ENCODE results near the gene LRRN2. TPM values are rescaled to one million over a fixed set of nuclear protein-coding genes. Genes with fewer than 3 reads are reported as not detected.
A peak's percentile ranks its signal among the peaks of the same experiment; 100 is the strongest.

Gene LRRN2
- total and polyA plus RNA-seq, 2 of the 8 experiments (the other 6 are each of a cell fraction or from before 2014, with no cell fraction given) = 1.8 to 2.3 TPM

- TF ChIP-seq CHD7 (IDR thresholded peaks at IDR 0.05; ENCODE audit: insufficient replicate concordance, low read length) = no peak
- TF ChIP-seq CTBP2 (IDR thresholded peaks at IDR 0.05; ENCODE audit: borderline replicate concordance, insufficient read depth, insufficient read length, low read length) = peak; percentile 58
- TF ChIP-seq SAP30 (IDR thresholded peaks at IDR 0.05; ENCODE audit: insufficient read depth, insufficient replicate concordance, low read length) = peak; percentile 31
- TF ChIP-seq CEBPB (IDR thresholded peaks at IDR 0.05; ENCODE audit: low read depth, low read length) = no peak
- no peak for TF ChIP-seq CHD2 (IDR thresholded peaks at IDR 0.05; ENCODE audit: low read length)
- no peak for TF ChIP-seq SP4 (IDR thresholded peaks at IDR 0.05; ENCODE audit: low read length)
- no peak for TF ChIP-seq RNF2 (IDR thresholded peaks at IDR 0.05; ENCODE audit: borderline replicate concordance, low read depth, low read length, missing control alignments, poor library complexity, severe bottlenecking)
- peak in 1 of 2 experiments; percentile 6; a peak in 1 of 4 replicates for TF ChIP-seq RAD21 (IDR thresholded peaks at IDR 0.05 in 1 of 2, conservative IDR thresholded peaks at IDR 0.05 in 1 of 2; ENCODE audit: low read depth in 2 of 2, low read length in 2 of 2)
- TF ChIP-seq MAX (IDR thresholded peaks at IDR 0.05) = peak; percentile 6; the same call in 1 of the 2 replicates
Observed at GRCh38 chr1:204576422-204576821, 109.1 kb downstream of the LRRN2 start (continued).
